K562 (cell line): ENCODE results near the gene SLC34A3. TPM values are rescaled to one million over a fixed set of nuclear protein-coding genes. Genes with fewer than 3 reads are reported as not detected.

Experiments used
- BACH1 ChIP-seq: fragments of 200-800 bp; sonication (Bioruptor generic); IDR thresholded peaks from 2 replicates; pipeline ENCODE4 v1.6.1; 2016; ENCODE audit warnings: missing genetic modification characterization, missing compliant biosample characterization
- BCL6 ChIP-seq: fragments of 250-450 bp; sonication (Bioruptor Pico); IDR thresholded peaks from 2 replicates; pipeline ENCODE4 v1.4.0; 2020
- CHAMP1 ChIP-seq: fragments of 450-650 bp; IDR thresholded peaks from 2 replicates; pipeline ENCODE4 v1.6.1; 2016; ENCODE audit warnings: mild to moderate bottlenecking
- CHD2 ChIP-seq: IDR thresholded peaks from 2 replicates; pipeline ENCODE4 v1.6.1; 2011; ENCODE audit warnings: low read depth, low read length
- CREB1 ChIP-seq, 2 experiments: sonication (generic) in 1 of 2; formaldehyde crosslinking in 1 of 2; IDR thresholded peaks; 2 replicates each; pipeline versions ENCODE4 v1.6.1 to v1.8.0; 2012 to 2022; ENCODE audit warnings: inconsistent platforms in 1 of 2, mild to moderate bottlenecking in 1 of 2, missing genetic modification reagents in 1 of 2, moderate library complexity in 1 of 2
- E2F3 ChIP-seq: fragments of 250-450 bp; sonication (Bioruptor Pico); IDR thresholded peaks from 2 replicates; pipeline ENCODE4 v1.4.0; 2020; ENCODE audit warnings: mild to moderate bottlenecking
- FOS ChIP-seq: IDR thresholded peaks from 3 replicates; pipeline ENCODE4 v1.6.1; 2011; ENCODE audit not compliant: insufficient read length; ENCODE audit errors: extremely low read depth
- FOXK2 ChIP-seq, 2 experiments: fragments of 450-650 bp; IDR thresholded peaks in 1 of 2; conservative IDR thresholded peaks in 1 of 2; 2 replicates each; pipeline ENCODE4 v1.6.1; 2016; ENCODE audit warnings: low read depth in 2 of 2, mild to moderate bottlenecking in 1 of 2
- KAT8 ChIP-seq: fragments of 450-650 bp; IDR thresholded peaks from 2 replicates; pipeline ENCODE4 v1.6.1; 2016; ENCODE audit warnings: low read depth, mild to moderate bottlenecking
- POU5F1 ChIP-seq: fragments of 150-350 bp; IDR thresholded peaks from 2 replicates; pipeline ENCODE4 v1.6.1; 2014; ENCODE audit warnings: borderline replicate concordance, low read length, low read depth, mild to moderate bottlenecking; ENCODE audit not compliant: partially characterized antibody
- RBFOX2 ChIP-seq: fragments of 200-400 bp; formaldehyde crosslinking; IDR thresholded peaks from 2 replicates; pipeline ENCODE4 v1.6.1; 2017; ENCODE audit warnings: low read depth, mild to moderate bottlenecking, low read length, moderate library complexity
- SMAD1 ChIP-seq: fragments of 150-350 bp; IDR thresholded peaks from 2 replicates; pipeline ENCODE4 v1.6.1; 2014; ENCODE audit warnings: low read length, low read depth; ENCODE audit not compliant: partially characterized antibody
- USF2 ChIP-seq: sonication (generic); formaldehyde crosslinking; IDR thresholded peaks from 2 replicates; pipeline ENCODE4 v1.5.0; 2020; ENCODE audit warnings: missing genetic modification reagents
- ZFP30 ChIP-seq: fragments of 250-450 bp; sonication (Bioruptor Pico); IDR thresholded peaks from 2 replicates; pipeline ENCODE4 v1.8.0; 2022; ENCODE audit warnings: moderate library complexity, mild to moderate bottlenecking, inconsistent platforms, borderline replicate concordance
- ZKSCAN3 ChIP-seq: fragments of 250-450 bp; sonication (Bioruptor Pico); IDR thresholded peaks from 2 replicates; pipeline ENCODE4 v1.4.0; 2020
- ZNF146 ChIP-seq: IDR thresholded peaks from one replicate; pipeline ENCODE4 v1.6.1; 2018; ENCODE audit warnings: missing compliant biosample characterization; ENCODE audit not compliant: unreplicated experiment
- ZNF384 ChIP-seq: IDR thresholded peaks from 2 replicates; pipeline ENCODE4 v1.6.1; 2012; ENCODE audit warnings: low read depth, low read length, improper control_type of control experiment
- ZNF75A ChIP-seq: fragments of 450-650 bp; formaldehyde crosslinking; IDR thresholded peaks from 2 replicates; pipeline ENCODE4 v1.4.0; 2020; ENCODE audit warnings: mild to moderate bottlenecking
- ZNF766 ChIP-seq: fragments of 200-800 bp; sonication (Bioruptor generic); conservative IDR thresholded peaks from 2 replicates; pipeline ENCODE4 v1.6.1; 2016; ENCODE audit warnings: missing genetic modification characterization, missing compliant biosample characterization
- polyA plus RNA-seq, 8 experiments: library from polyadenylated mRNA; depleted of rRNA in 4 of 8; stranded (reverse) in 5 of 8; unstranded in 3 of 8; fragments of >200 nt; fragmentation: Nextera tagmentation in 2 of 8; fragmentation: Illumina TruSeq in 1 of 8; extraction: Ambion mirVana in 2 of 8; extraction: Trizol in 1 of 8; gene quantifications; 2 replicates each; pipeline versions ENCODE4 v1.2.1 to v1.2.3, GENCODE V29; 2011 to 2014; ENCODE audit warnings: inconsistent platforms in 1 of 8, missing spikeins in 1 of 8
- total RNA-seq, 7 experiments: library from RNA; depleted of rRNA in 6 of 7; stranded (reverse); fragments of >200 nt in 6 of 7; fragmentation: Illumina TruSeq in 2 of 7; extraction: Trizol in 2 of 7; gene quantifications; 2 replicates each; pipeline versions ENCODE4 v1.2.1 to v1.2.3, GENCODE V29; 2011 to 2021; ENCODE audit warnings: low replicate concordance in 1 of 7
- TF ChIP-seq, protein P1 (sequence below): IDR thresholded peaks from 3 replicates; pipeline ENCODE4 v1.6.1; 2011; ENCODE audit warnings: borderline replicate concordance, mild to moderate bottlenecking; ENCODE audit not compliant: insufficient read length, insufficient read depth
- TF ChIP-seq, protein P2 (sequence below): fragments of 250-450 bp; sonication (Bioruptor Pico); IDR thresholded peaks from 2 replicates; pipeline ENCODE4 v1.9.0; 2021; ENCODE audit warnings: mild to moderate bottlenecking, inconsistent platforms

The SLC34A3 gene
- total and polyA plus RNA-seq, 9 of the 15 experiments (the other 6 are each of a cell fraction or from before 2014, with no cell fraction given) = not detected

DNA sequence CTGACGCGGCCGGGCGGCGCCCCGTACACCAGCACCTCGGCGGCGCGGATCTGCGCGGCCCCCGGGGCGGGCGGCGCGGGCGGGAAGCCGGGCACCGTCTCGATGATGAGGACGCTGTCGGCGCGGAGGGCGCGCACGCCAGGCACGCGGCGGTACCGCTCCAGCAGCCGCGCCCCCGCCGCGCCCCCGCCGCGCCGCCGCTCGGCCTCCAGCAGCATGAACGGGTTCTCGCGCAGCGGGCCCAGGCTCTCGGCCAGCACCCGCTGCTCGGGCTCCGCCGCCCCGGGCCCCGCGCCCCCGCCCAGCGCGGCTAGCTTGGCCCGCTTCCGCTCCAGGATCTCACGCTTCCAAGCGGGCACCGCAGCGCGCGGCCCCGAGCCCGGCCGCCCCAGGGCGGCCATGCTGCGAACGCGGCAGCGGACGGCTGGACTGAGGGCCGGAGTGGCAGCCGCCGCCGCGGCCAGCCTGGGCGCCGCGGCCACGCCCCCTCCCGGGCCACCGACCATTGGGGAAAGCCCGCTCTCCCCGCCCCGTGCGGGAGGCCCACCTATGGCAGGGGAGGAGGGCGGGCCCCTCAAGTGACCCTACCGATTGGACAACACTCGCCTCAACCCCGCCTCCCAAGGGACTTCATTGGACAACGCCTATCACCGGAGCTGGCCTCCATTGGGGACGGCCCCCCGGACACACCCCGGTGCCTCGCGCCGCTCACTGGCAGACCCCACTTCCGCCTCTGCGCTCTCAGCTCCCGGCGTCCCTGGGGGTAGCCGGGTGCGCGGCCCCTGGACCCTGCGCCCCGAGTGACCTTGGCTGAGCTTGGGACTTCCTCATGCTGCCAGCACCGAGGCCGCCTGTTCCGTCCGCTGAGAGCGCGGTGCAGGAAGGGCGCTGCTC is 30.1 kb upstream of the SLC34A3 start, which contains the start of gene TPRN (continued):
- TF ChIP-seq, protein P1, sequence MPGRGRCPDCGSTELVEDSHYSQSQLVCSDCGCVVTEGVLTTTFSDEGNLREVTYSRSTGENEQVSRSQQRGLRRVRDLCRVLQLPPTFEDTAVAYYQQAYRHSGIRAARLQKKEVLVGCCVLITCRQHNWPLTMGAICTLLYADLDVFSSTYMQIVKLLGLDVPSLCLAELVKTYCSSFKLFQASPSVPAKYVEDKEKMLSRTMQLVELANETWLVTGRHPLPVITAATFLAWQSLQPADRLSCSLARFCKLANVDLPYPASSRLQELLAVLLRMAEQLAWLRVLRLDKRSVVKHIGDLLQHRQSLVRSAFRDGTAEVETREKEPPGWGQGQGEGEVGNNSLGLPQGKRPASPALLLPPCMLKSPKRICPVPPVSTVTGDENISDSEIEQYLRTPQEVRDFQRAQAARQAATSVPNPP = no peak
- no peak for TF ChIP-seq BACH1 (tag)
- TF ChIP-seq ZNF384 = no peak
- peak; percentile 60 for TF ChIP-seq SMAD1
- no peak for TF ChIP-seq CHAMP1
- no peak for TF ChIP-seq ZNF75A (CRISPR knock-in tag)
- no peak for TF ChIP-seq POU5F1
- TF ChIP-seq E2F3 (CRISPR knock-in tag) = no peak
- TF ChIP-seq FOXK2 (conservative IDR thresholded peaks at IDR 0.05 in 1 of 2, IDR thresholded peaks at IDR 0.05 in 1 of 2; ENCODE audit: low read depth in 2 of 2) = peak in 1 of 2 experiments; percentile 70; a peak in 1 of 4 replicates
- peak; percentile 97 for TF ChIP-seq FOS
- TF ChIP-seq KAT8 = no peak
- no peak for TF ChIP-seq BCL6
- TF ChIP-seq RBFOX2 = peak; percentile 93
- no peak for TF ChIP-seq ZKSCAN3 (CRISPR knock-in tag)
- TF ChIP-seq CHD2 = peak; percentile 84
- 0 out of 2 replicates have a peak, but pooled peaks have one; percentile 36 for TF ChIP-seq USF2 (CRISPR knock-in tag)
- TF ChIP-seq CREB1 (IDR thresholded peaks at IDR 0.05) = no peak
- no peak; the same call in 1 of the 2 replicates for TF ChIP-seq CREB1 (CRISPR knock-in tag; IDR thresholded peaks at IDR 0.05)
- no peak for TF ChIP-seq ZFP30 (CRISPR knock-in tag)
- 0 out of 2 replicates have a peak, but pooled peaks have one; percentile 27 for TF ChIP-seq ZNF766 (CRISPR knock-in tag)
- TF ChIP-seq, protein P2, sequence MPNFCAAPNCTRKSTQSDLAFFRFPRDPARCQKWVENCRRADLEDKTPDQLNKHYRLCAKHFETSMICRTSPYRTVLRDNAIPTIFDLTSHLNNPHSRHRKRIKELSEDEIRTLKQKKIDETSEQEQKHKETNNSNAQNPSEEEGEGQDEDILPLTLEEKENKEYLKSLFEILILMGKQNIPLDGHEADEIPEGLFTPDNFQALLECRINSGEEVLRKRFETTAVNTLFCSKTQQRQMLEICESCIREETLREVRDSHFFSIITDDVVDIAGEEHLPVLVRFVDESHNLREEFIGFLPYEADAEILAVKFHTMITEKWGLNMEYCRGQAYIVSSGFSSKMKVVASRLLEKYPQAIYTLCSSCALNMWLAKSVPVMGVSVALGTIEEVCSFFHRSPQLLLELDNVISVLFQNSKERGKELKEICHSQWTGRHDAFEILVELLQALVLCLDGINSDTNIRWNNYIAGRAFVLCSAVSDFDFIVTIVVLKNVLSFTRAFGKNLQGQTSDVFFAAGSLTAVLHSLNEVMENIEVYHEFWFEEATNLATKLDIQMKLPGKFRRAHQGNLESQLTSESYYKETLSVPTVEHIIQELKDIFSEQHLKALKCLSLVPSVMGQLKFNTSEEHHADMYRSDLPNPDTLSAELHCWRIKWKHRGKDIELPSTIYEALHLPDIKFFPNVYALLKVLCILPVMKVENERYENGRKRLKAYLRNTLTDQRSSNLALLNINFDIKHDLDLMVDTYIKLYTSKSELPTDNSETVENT (CRISPR knock-in tag) = peak; percentile 50
- no peak for TF ChIP-seq ZNF146 (CRISPR knock-in tag)
